Uterus (tissue), 4 donors: ENCODE data around the gene UGT1A6. TPM values are rescaled to one million over a fixed set of nuclear protein-coding genes. Genes with fewer than 3 reads are reported as not detected.
"Not testable (repeated sequence)": the region's sequence is repeated elsewhere in the genome, so short reads cannot be mapped to it uniquely, and the experiment has no call there.

Experiments used
- DNase-seq, 2 donors: peaks; one replicate each; pipeline ENCODE4 v3.0.0-alpha.2; 2019 to 2020
- H3K27ac ChIP-seq, 2 donors: fragments of 200-600 bp; sonication (generic); 1 replicate in 1 of 2; 2 replicates in 1 of 2; pipeline ENCODE4 v1.5.1; 2016 to 2018
- H3K27me3 ChIP-seq, 2 donors: fragments of 200-600 bp; sonication (generic); one replicate each; pipeline ENCODE4 v1.5.1; 2018 to 2019; ENCODE audit warnings: control low read depth in 1 of 2
- H3K36me3 ChIP-seq, 2 donors: fragments of 200-600 bp; sonication (generic); one replicate each; pipeline ENCODE4 v1.5.1; 2019; ENCODE audit warnings: control low read depth in 1 of 2
- H3K4me1 ChIP-seq, 2 donors: fragments of 200-600 bp; sonication (generic); one replicate each; pipeline ENCODE4 v1.5.1; 2018 to 2019; ENCODE audit warnings: control low read depth in 1 of 2
- H3K4me3 ChIP-seq, 2 donors: fragments of 200-600 bp; sonication (generic); 1 replicate in 1 of 2; 2 replicates in 1 of 2; pipeline ENCODE4 v1.5.1; 2018 to 2019; ENCODE audit warnings: mild to moderate bottlenecking in 1 of 2
- H3K9me3 ChIP-seq, 2 donors: fragments of 200-600 bp; sonication (generic); one replicate each; pipeline ENCODE4 v1.5.1; 2019; ENCODE audit warnings: control low read depth in 1 of 2
- CTCF ChIP-seq, 4 experiments: fragments of 200-600 bp in 2 of 4; fragments of 450-650 bp in 2 of 4; sonication (generic) in 2 of 4; IDR thresholded peaks; one replicate each; pipeline ENCODE4 v1.5.1; 2016 to 2019; ENCODE audit warnings: antibody characterized with exemption in 4 of 4, mild to moderate bottlenecking in 2 of 4, moderate library complexity in 1 of 4
- POLR2A ChIP-seq, 2 donors: fragments of 450-650 bp; IDR thresholded peaks; one replicate each; pipeline ENCODE4 v1.6.1; 2016; ENCODE audit warnings: antibody characterized with exemption in 2 of 2, mild to moderate bottlenecking in 1 of 2, moderate library complexity in 1 of 2
- intact Hi-C: fragments of 100-400 bp; cut with DNase I; formaldehyde crosslinking; loops from one replicate; pipeline ENCODE4 v1.15.1; 2023; ENCODE audit warnings: low total_unique reads
- total RNA-seq, 4 donors: library from RNA; depleted of rRNA in 3 of 4; stranded (reverse); fragments of >200 nt in 3 of 4; gene quantifications; one replicate each; pipeline versions ENCODE4 v1.1.0 to v1.2.4, GENCODE V29; 2014 to 2023
- donor health status: DM: yes; HTN: yes; CAD: no.

The UGT1A6 gene
- total RNA-seq, 4 donors from 2014 or later, result not detected

DNA sequence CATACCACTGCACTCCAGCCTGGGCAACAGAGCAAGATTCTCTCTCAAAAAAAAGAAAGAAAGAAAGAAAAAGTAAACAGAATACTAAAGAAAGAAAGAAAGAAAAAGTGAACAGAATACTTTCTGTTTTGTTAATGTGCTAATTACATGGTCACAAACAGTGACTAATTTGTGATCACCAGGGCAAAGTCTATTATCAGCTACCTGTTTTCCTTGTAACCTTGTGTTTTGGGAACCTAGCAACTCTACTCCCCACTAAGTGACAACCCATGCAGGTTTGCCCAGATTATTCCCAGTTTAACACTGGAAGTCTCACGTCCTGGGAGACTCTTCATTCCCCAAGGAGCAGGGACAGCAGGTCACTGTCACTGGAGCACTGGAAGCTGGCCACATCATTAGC lies 37.6 kb upstream of the UGT1A6 start:
- intact Hi-C loops, result no loop called here
- TF ChIP-seq POLR2A (IDR thresholded peaks at IDR 0.05) (no peak), CTCF (IDR thresholded peaks at IDR 0.05) (no peak)
- H3K27me3 ChIP-seq, result no peaks in the 10 kb centered on the region
- no peak for DNase-seq
- no peaks in the 10 kb centered on the region for H3K4me1 ChIP-seq
- H3K36me3 ChIP-seq, result no peaks in the 10 kb centered on the region
- H3K4me3 ChIP-seq, result no peak overlapping the region
- no peak overlapping the region for H3K27ac ChIP-seq
- H3K9me3 ChIP-seq, result no peaks in the 10 kb centered on the region

- H3K4me3 ChIP-seq, H3K27ac ChIP-seq, H3K9me3 ChIP-seq, H3K4me1 ChIP-seq, H3K36me3 ChIP-seq, intact Hi-C loops, DNase-seq, H3K27me3 ChIP-seq: not testable (repeated sequence)
Measured at GRCh38 chr2:233655943-233656342, 36.7 kb upstream of the UGT1A6 start.

DNA sequence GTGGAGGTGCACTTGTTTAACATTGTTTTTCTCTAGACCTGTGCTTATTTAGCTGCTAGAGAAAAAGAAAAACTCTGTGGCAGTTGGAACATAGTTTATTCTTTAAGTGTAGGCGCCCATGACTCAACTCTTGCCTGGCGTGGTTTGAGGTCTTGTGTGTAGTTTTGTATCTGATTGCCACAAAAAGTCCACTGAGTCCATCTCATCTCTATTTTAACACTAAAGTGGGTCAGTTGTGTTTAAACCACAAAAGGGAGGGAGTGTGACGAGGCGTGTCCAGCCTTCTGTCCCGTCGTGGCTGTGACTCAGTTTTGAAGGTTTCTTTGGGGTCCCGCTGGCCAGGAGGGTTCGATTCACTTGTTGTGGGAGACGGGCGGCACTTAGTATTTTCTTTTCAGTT lies 36.2 kb upstream of the UGT1A6 start:
- Histone ChIP-seq H3K4me3 (no peak overlapping the region), H3K4me1 (no peaks in the 10 kb centered on the region), H3K27me3 (no peaks in the 10 kb centered on the region), H3K27ac (no peak overlapping the region), H3K9me3 (no peaks in the 10 kb centered on the region), H3K36me3 (no peaks in the 10 kb centered on the region)
- TF ChIP-seq CTCF (IDR thresholded peaks at IDR 0.05) (no peak), POLR2A (IDR thresholded peaks at IDR 0.05) (no peak)
- no peak for DNase-seq
- intact Hi-C loops, result no loop called here

GRCh38 chr2:233658610-233659009 lies 34.1 kb upstream of the UGT1A6 start:
- H3K4me3 ChIP-seq, result no peak overlapping the region
- no peaks in the 10 kb centered on the region for H3K9me3 ChIP-seq
- no peaks in the 10 kb centered on the region for H3K4me1 ChIP-seq
- no peak for DNase-seq
- H3K27ac ChIP-seq, result no peak overlapping the region
- TF ChIP-seq CTCF (IDR thresholded peaks at IDR 0.05) (no peak), POLR2A (IDR thresholded peaks at IDR 0.05) (no peak)
- no peaks in the 10 kb centered on the region for H3K36me3 ChIP-seq
- intact Hi-C loops, result no loop called here
- no peaks in the 10 kb centered on the region for H3K27me3 ChIP-seq

DNA sequence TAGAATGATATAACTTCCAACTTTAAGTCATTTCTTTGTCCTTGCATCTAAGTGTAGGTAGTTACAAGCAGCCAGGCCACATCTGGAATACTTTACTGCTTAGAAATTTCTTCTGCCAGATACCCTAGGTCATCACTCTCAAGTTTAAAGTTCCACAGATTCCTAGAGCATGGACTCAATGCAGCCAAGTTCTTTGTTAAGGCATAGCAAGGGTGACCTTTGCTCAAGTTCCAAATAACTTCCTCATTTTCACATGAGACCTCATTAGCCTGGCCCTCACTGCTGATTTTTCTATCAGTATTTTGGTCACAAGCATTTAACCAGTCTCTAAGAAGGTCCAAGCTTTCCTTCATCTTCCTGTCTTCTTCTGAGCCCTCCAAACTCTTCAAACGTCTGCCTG lies 28.8 kb upstream of the UGT1A6 start:
- no peak for DNase-seq
- Histone ChIP-seq H3K9me3 (no peaks in the 10 kb centered on the region), H3K36me3 (no peaks in the 10 kb centered on the region), H3K4me3 (no peak overlapping the region), H3K4me1 (no peaks in the 10 kb centered on the region), H3K27ac (no peak overlapping the region), H3K27me3 (no peaks in the 10 kb centered on the region)
- intact Hi-C loops, result no loop called here
- TF ChIP-seq CTCF (IDR thresholded peaks at IDR 0.05) (no peak), POLR2A (IDR thresholded peaks at IDR 0.05) (no peak)

GRCh38 chr2:233668605-233669260 lies 24.0 kb upstream of the UGT1A6 start:
- no peaks in the 10 kb centered on the region for H3K4me1 ChIP-seq
- no peaks in the 10 kb centered on the region for H3K9me3 ChIP-seq
- H3K4me3 ChIP-seq, result no peak overlapping the region
- no peak overlapping the region for H3K27ac ChIP-seq
- no peaks in the 10 kb centered on the region for H3K27me3 ChIP-seq
- no peaks in the 10 kb centered on the region for H3K36me3 ChIP-seq
- intact Hi-C loops, result no loop called here
- DNase-seq, result no peak
- TF ChIP-seq POLR2A (IDR thresholded peaks at IDR 0.05) (no peak), CTCF (IDR thresholded peaks at IDR 0.05) (no peak)
